Activated T-helper 2 cell treated with anti-CD3 and anti-CD28 coated beads, Interferon-gamma antibody, Interleukin-2, Interleukin-4, amounts not matched to agents 10 μg/mL and 5 μg/mL and 100 μg/mL, durations not matched to agents 14 hours and 24 hours and 36 hours (primary cell): Measurements from ENCODE around the gene SH3BGRL2. TPM values are rescaled to one million over a fixed set of nuclear protein-coding genes. Genes with fewer than 3 reads are reported as not detected.

Experiments used
- total RNA-seq: library from RNA; stranded (reverse); gene quantifications from 2 replicates; pipeline ENCODE4 v1.2.3, GENCODE V29; 2022

SH3BGRL2 gene
- total RNA-seq, 1 donor from 2014 or later = 0.09 TPM

Other genes starting within 250 kb of the SH3BGRL2 start
- 0.09 and 0.18 TPM in 2 replicates for gene LCA5, start 93.9 kb upstream of the SH3BGRL2 start, total RNA-seq